NCI-H748 treated with DMSO at 0.1 percent for 48 hours (cell line): ENCODE data around the gene SH3PXD2A.
"Not testable (repeated sequence)": the region's sequence is repeated elsewhere in the genome, so short reads cannot be mapped to it uniquely, and the experiment has no call there.

Experiments used
- DNase-seq: peaks from one replicate; lab custom pipeline; 2025; lab: John Stamatoyannopoulos, UW

The SH3PXD2A gene

DNA sequence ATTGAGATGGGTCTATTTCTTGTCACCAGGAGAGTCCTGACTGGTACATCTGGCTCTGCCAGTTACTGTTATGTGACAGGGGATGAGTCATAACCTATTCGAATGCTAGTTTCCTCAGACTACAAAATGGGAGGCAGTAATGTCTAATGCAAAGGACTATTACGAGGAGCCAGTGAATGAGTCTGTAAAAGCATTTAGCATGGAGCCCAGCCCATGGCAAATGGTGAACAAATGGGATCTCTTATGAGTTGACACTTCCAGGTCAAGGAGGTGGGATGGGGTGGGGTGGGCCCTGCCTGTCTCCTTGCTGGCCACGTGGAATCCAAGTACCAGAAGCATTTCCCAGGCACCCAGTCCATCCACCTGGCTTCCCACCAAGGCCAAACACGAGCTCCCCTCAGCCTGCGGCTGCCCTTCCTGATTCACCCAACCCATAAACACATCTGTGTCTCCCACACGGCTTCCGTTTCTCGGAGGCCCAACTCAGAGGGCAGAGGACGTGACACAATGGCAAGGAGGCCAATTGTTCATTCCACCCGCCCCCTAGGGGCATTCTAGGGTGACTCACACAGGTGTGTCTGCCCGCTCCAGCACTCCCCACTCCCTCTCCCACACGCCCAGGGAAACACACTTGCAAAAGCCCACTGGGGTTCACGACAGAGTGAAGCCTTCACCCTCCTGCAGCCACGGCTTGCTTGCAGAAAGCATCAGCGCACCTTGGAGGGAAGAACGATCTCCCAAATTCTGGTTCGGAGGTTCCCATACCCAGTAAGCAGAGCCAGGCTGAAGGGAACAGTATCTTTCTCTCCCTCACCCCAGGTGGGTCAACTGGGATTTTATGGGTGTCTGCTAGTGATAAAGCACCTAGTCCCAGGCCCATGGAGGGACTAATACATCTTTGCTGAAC, 109.8 kb downstream of the SH3PXD2A start:
- DNase-seq = no peak

DNA sequence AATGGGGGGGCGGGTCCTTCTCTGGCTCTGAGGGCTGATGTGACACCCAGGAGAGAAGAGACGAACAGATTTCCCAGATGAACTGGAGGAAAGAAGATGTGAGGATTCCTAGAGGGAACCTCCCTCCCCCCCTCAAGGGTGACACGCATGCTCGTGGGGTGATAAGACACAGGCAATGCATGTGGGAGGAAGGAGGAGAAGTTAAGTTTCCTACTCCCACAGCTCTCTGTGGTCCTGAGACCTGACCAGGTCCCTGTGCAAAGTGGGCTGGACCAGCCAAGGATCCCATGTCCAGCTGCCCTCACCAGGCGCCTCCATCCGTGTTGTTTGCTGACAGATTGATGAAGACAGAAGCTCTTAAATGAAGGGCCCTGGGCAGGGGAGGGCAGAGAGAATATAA, 112.6 kb downstream of the SH3PXD2A start:
- DNase-seq = no peak

DNA sequence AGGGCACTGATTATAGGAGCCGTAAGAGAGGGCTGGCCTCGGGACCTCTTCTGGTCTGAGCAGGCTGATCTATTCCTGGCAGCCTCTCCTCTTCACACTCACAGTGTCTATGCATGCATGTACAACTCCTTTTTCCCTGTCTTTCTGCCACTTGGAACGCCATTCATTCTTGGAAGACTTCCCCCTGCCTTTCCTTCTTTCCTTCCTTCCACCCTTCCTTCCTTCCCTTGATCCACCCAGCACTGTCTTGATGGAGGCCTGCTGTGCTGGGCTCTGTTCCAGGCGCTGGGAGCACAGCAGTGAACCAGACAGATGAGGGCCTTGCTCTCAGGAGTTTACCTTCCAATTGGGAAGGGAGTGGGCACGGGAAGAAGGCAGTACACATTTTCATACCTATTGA, 114.8 kb downstream of the SH3PXD2A start:
- DNase-seq = no peak

DNA sequence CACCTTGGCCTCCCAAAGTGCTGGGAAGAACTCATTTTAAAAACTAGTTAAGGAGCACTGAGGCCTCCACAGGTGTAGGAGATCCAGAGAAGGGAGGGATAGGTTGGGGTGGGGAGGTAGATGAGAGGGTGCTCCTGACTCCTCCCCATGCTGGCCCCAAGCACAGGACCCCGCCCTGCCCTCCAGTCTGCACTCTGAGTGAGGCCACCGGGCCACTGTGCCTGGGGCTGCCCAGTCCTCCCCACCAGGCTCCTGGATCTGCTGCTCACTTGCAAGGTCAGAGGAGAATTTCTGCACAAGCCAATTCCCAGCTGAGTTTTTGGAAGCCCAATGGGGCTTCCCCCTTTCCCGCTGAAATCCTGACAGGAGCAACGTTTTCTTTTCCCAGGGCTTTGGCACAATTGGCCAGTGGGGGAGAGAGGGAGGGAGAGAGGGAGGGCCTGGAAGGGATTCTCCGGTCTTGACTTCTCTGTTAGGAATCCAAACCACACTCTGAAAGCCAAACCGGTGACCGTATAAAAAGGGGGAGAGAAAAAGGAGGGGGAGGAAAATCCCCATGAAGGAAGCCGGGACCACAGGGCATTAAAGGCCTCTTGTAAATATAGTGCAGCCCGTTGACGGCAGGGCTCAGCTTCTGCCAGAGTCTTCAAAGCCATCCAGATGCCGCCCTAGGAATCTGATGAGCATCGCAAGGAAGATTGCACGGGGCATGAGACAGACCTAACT, 116.2 kb downstream of the SH3PXD2A start:
- no peak for DNase-seq

DNA sequence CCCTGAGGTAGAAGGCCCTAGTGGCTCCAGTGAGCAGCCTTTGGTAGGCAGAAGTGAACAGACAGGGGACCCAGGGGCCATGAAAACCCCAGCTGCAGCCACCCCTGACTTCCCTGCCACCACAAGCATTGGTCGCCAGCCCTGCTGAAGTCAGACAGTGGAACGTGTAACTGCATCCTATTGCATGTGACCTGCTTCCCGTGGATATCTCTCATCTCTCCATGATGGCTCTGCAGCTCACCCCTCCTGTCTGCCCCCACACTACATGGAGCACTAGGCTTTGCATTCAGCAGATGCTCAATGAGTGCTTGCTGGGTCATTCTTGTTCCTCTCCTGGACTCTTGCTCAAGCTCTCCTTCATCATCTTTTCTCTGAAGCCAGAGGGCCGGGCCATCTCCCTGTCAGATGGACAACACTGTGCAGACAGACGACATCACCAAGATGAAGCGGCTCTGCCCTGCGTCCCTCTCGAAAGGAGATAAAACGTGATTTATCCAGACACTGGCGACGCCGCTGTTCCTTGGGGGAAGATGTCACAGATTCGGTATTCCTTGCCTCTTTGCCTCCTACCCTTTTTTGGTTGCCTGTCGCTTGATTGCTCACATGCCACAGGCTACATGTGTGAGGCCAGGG, 117.5 kb downstream of the SH3PXD2A start:
- DNase-seq = no peak

DNA sequence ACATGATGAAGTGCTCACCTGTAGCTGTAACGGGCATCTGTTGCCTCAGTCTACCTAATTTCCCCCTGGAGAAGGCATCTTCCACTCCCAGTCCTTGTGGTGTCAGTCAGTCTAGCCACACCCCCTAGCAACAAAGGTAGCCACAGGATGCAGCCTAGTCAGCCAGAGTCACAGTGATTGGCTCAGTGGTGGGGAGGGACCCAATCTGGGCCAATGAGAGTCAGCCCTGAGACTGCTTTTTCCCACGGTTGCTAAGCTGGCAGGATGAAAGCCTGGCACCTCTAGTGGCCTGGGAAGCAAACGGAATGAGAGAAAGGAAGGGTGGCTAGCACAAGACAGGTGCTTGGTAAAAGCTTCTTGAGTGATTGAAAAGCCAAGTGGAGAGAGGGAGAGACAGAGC, 118.6 kb downstream of the SH3PXD2A start:
- DNase-seq = no peak

DNA sequence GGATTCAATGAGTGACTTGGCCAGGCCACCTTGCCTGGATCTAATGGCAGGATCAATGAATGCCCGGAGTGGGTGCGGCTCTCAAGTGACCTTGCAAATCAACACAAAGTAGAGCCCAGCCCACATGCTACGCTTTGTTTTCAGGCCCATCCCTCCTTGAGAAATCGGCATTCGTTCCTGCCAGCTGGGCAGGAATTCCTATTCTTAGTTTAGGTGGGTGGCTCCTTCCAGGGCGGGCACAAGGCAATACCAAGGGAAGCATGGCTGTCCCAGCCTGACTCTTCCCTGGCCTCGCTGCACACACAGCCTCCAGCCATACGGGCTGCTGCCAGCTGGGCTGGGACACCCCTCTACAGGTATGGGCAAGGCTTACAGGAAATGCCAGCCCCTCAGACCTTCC, 119.3 kb downstream of the SH3PXD2A start:
- no peak for DNase-seq

DNA sequence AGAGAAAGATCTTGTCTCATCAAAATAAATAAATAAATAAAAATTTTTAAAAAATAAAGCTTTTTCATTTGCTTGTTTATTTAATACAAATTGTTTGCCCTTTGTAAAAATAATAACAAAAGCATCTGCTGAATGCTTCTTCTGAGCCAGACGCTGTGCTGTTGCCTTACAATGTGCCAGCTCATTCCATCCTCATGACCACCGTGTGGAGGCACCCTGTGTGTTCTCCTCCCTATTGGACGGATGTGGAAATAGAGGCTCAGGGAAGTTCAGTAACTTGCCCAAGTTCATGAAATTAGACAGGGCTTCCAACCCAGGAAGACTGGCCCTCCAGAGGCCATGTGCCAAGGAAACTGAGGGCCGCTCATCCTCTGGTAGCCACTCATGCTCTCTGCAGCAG, 120.6 kb downstream of the SH3PXD2A start:
- no peak for DNase-seq

DNA sequence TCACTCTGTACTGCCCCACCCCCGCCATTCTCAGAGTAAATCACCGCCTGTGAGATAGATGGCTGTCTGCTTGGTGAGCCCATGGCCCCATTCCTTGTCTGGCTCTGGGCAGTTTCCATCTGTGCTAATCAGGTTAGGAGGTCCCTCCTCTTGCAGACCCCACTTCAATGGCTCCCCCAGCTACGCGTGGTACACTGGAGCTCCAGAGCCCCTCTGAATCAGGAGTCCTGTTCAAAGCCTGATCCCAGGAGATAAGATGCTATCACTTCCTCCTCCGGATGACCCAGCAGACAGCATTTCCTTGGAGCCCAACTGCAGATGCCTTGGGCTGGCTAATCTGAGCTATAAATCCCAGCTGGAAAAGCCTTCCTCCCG, 122.3 kb downstream of the SH3PXD2A start:
- DNase-seq = no peak

DNA sequence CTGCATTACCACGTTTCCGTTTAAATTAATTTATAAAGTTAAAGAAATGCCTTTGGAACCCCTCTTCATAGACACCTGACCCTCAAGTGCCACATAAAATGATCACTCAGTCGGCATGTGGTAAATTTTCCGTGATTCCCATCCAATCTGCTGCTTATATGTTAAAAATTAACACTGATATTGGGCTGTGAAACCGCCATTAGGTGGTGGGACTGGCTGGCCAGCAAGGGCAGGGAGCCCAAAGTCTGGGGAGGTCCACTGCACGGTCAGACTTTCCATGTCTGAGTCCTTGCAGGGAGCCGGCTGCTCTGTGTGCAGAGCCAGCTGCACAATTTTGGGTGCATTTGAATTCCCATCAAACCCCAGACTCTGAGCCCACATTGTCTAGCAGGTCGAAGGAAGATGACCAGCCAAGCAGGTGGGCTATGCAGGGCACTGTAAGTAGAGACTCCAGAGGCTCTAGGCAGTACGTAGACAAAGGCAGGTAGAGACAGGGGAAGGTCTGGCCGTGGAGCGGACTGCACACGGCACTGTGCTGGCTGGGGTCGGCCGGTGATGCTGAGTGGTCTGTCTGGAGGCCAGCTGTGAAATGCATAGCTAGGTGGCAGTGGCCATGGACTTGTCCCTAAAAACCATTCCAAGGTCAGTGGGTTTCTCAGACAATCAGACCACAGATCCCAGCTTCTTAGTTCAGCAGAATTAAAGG, 122.9 kb downstream of the SH3PXD2A start:
- DNase-seq = no peak

DNA sequence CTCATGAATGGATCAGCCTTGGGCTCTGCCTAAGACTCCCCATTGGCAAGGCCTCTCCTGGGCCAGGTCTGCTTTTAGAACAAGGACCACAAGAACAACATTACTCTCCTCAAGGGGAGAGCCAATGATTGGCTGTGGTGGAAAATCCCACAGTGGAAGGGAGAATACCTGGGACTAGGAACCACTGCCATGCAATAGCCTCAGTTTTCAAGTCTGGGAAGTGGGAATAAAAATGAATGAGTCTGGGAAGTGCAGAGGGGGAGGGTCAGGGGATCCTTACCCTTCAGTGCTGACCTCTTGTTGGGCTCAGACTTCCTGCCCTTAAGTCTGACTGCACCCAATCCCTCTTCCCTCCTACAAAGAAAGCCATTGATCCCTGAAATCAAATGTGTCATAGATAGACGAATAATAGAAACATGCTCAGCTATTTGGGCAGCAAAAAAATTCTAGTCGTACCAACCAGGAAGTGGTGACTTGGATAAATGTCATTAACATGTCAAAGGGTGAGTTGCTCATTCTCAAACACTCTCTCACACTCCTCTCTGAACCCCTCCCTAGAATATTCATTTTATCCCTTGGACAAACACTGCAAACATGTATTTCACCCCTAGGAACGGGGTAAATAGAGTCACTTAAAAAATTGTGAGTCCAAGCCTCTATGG, 123.6 kb downstream of the SH3PXD2A start:
- no peak for DNase-seq

DNA sequence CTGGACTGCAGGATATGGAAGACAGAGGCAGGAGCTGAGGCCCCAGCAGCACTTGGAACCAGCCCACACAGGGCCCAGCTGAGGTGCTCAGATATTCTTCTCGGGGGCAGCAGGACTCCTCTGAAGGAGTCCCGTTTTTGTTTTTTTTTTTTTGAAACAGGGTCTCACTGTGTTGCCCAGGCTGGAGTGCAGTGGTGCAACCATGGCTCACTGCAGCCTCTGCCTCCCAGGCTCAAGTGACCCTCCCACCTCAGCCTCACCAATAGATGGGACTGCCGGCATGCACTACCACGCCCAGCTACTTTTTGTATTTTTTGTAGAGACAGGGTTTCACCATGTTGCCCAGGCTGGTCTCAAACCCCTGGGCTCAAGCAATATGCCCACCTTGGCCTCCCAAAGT, 124.3 kb downstream of the SH3PXD2A start:
- DNase-seq = not testable (repeated sequence)

DNA sequence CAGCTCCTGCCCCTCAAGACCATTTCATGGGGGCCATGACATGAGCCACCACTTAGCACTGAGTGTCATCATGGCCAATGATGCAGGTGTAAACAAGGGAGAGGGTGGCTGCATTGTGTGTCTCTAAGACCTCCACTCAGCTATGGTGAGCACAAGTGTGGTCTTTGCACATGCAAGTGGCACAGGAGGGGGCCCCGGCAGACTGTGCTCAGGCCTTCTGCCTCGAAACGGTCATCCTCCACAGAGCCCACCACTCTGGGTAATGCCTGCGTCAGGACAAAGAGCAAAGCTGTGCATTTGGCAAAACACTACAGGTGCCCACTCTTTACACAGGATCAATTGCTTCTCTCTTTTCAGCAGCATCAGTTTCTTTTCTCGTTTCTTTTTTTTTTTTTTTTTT, 125.5 kb downstream of the SH3PXD2A start:
- DNase-seq = no peak

DNA sequence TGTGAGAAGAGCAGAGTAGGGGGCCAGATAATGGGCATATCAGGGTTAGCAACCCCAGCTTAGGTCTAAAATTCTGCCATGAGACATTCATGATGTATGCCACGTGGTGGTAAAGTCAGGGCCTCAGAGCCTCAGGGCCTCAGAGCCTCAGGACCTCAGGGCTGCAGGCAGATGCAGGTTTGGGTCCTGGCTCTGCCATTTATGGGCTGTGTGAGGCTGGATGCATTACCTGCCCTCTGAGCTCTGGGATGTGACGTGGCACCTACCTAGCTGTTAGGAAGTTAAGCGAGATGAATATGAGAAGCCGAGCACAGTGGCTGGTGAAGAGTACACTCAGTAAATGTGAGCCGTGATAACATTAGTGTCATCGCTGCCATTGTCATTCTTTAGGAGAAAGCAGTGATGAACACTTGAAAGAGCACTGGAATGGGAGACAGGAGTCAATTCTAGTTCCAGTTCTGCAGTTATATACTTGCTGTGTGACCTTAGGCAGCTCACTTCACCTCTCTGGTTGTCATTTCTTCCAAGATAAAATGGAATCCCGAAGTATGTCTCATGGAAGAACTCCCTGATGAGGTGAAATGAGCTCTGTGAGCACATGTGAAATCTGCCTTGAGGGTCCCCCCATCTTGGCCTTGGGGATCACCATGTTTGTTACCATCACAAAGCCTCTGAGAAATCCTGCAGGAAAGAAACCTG, 127.2 kb downstream of the SH3PXD2A start:
- DNase-seq = no peak

DNA sequence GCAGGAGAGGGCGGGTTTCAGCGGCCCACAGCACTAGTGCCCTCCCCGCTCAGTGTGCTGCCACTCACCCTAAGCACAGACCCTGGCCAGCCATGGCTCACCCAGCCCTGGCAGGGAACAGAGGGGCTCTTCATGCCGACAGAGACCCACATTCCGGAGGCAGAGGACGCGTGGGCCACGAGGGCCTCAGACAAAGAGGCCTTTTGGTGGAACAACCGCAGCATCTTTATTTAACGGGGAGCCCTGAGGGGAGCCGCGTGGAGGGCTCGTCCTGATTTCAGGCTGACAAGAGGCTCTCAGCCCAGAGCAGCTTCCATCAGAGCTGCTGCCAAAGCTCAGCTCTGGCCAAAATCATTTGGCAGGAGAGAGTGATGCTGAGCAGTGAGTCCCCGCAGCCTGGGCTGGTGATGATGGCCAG, 127.8 kb downstream of the SH3PXD2A start:
- DNase-seq = no peak

DNA sequence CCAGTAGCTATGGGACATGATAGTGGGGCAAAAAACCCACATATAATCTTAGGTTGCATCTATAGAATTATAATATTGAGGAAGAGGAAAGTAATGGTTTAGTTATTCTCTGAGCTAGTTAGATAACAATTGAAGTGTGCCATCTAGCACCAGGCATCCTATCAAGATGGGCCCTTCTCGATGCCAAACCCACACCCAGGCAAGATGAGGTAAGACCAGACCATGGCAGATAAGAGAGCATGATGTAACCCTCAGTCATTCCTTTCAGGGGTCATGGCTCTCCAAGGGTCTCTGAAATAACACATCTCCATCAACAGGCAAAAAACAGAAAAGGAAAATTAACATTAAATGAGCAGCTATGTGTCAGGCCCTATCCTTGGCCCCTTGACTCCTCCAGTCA, 128.7 kb downstream of the SH3PXD2A start:
- DNase-seq = no peak

DNA sequence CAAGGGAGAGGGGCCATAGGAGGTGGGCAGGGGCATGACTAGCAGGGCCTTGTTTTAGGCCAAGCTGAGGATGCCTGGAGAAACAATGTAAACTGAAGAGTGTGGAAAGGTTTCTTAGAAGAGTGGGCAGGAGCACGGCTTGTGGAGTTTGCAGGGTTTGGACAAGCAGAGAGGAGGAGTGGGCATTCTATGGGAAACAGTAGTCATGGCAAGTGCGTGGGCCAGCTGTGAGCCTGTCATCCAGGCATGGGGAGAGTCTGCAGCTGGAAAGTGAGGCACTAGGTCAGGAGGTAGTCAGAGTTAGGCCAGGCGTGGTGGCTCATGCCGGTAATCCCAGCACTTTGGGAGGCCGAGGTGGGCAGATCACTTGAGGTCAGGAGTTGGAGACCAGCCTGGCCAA, 130.1 kb downstream of the SH3PXD2A start:
- DNase-seq = no peak

DNA sequence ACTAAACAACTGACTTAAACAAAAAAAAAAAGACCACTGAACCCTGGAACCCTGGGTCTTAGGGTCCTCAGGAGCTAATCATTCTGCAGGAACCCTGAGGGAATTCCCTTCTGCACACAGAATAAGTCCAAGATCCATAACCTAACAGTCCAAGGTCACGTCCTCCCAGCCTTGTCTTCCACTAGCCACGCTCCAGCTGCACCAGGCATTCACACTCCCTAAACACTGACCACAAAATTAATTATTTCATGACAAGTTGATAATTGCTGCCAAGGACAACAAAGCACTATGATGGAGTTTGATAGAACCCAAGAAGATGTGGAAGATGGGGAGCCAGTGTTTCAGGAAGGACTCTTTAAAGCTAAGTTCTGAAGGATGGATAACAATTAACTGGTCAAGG, 130.6 kb downstream of the SH3PXD2A start:
- no peak for DNase-seq

DNA sequence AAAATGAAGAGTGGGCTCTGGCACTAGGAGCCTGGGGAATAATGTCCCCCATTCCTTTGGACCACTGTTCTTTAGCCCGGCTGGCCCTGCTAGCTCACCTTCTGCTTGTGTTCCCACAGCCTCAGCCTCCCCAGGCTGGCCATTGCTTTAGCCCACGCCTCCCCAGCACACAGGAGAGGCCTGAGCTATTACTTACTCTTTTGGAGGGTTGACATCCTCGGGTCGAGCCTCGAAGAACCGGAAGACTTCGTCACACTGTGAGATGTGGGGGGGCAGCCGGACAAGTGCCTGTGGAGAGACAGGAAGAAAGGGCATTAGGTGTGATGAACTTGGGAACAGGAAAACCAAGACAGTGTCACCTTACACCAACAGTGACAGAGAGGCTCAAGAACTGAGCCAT, 131.3 kb downstream of the SH3PXD2A start:
- no peak for DNase-seq

DNA sequence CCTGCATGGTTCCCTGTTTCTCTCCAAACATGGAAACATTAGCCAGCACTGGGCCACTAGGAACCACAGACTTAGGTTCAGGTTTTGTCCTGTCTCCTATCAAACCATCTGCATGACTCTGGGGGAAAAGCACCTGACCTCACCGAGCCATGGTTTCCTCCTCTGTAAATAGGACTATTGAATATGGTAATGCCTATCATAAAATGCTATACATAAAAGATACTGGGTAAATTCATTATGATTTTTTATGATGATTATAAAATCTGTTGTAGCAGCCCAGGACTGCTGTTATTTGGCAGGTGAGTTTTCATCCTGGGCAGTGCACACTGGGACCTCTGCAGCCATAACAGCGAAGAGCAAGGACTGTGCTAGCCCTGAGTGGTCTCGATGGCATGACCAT, 131.8 kb downstream of the SH3PXD2A start:
- DNase-seq = no peak

DNA sequence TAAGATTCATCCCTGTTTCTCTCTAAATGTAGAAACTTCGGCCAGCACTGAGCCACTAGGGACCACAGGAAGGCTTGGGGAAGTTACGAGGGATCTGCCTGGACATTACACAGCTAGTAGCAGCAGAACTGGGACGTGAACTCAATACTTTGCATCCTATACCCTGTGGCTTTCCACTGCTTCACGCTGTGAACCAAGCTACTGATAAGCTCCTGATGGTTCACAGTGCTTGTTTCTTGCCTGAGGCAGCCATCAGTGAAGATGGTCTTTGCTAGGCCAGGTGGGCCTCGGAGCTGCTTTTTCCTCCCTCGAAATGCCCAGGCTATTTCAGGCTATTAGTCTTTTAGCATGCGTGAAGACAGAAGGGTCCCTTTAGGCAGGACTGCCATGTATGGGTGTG, 132.7 kb downstream of the SH3PXD2A start:
- no peak for DNase-seq
